ENCODE data around the gene USP13.
"Not testable (repeated sequence)": the region's sequence is repeated elsewhere in the genome, so short reads cannot be mapped to it uniquely, and the experiment has no call there.

USP13 gene

GRCh38 chr3:179658606-179659005 lies 5.8 kb downstream of the USP13 start:
- no peak for DNase-seq

GRCh38 chr3:179660872-179661271 lies 8.0 kb downstream of the USP13 start:
- DNase-seq: no peak

DNA sequence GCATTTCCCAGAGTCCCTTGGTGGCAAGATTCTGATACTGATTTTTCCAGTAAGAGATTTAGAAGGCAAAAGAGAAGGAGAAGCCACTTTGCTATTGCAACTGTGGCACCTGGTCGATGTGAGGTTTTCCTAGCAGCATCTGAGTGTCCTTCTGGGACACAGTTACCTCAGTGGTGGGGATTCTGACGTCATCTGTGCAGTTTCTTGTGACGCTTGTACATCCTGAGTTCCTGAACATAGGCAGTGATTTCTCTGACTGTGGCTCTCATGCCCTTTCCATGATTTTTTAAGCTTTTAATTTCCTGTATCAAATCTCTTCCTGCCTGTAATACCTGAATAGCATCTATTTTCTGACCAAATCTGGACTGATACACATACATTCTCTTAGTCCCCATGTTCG lies 8.9 kb downstream of the USP13 start:
- DNase-seq: no peak

DNA sequence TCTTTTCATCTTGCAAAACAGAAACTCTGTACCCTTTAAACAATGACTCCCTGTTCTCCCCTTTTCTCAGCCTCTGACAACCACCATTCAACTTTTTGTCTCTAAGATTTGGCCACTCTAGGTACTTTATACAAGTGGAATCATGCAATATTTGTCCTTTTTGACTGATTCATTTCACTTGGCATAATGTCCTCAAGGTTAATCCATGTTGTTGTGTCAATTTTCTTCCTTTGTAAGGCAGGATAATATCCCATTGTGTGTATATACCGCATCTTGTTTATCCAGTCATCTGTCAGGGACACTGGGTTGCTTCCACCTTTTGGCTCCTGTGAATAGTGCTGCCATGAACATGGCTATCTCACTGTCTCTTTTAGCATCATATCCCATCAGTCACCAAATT lies 10.3 kb downstream of the USP13 start:
- DNase-seq: no peak

- no peak for DNase-seq
Measured at GRCh38 chr3:179666030-179666429, 13.2 kb downstream of the USP13 start.

GRCh38 chr3:179666436-179667035 lies 13.7 kb downstream of the USP13 start:
- peak; percentile 82 for DNase-seq

- DNase-seq: no peak
Measured at GRCh38 chr3:179668429-179668828, 15.6 kb downstream of the USP13 start.

DNA sequence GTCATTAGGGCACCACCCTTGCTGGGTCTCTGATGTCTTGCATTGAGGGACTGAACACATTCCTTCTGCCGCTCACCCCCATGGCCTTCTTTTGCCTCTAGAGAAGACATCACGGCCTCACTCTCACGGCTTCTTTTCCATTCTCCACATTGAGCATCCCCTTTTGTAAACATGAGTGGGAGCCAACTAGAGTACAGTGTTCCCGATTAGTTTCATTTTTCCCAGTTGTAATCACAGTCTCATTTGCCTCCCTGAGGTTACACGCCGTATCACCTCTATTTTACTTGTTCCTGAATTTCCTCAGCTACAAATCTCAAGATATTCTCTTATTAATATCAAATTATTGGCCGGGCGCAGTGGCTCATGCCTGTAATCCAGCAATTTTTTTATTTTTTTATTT lies 17.5 kb downstream of the USP13 start:
- no peak for DNase-seq

GRCh38 chr3:179671309-179671708 lies 18.5 kb downstream of the USP13 start:
- DNase-seq: no peak

GRCh38 chr3:179671747-179672242 lies 19.0 kb downstream of the USP13 start:
- no peak for DNase-seq

DNA sequence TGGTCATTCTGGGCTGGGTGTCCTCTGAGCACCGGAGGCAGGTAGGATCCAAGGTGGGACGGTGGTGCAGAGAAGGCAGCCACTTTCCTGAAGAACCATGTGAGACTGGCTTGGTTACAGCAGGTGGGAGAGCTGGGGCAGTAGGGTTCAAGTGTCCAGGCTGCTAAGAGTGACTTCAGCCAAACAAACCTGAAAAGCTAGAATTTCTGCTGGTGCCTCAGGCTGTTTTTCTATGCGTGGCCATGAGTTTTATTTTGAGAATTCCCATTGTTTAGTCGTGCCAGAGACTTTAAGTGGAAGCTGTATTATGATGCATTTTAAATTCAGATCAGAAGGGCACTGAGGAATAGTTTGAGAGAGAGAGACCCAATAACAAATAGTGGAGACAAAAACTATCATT lies 20.1 kb downstream of the USP13 start:
- no peak for DNase-seq

GRCh38 chr3:179673523-179673922 lies 20.7 kb downstream of the USP13 start:
- DNase-seq: no peak

DNA sequence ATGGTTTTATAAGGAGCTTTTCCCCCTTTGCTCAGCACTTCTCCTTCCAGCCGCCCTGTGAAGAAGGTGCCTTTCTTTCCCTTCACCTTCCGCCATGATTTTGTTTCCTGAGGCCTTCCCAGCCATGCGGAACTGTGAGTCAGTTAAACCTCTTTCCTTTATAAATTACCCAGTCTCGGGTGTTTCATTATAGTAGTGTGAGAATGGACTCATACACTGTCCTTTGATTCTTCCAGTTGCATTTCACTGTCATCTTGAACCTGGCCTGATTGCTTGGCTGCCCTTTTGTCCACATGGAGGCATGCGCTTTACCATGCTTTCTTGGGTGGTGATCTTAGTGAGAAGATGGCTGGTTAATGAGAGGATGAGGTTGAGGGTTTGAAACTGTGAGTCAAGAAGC lies 23.2 kb downstream of the USP13 start:
- DNase-seq: no peak

DNA sequence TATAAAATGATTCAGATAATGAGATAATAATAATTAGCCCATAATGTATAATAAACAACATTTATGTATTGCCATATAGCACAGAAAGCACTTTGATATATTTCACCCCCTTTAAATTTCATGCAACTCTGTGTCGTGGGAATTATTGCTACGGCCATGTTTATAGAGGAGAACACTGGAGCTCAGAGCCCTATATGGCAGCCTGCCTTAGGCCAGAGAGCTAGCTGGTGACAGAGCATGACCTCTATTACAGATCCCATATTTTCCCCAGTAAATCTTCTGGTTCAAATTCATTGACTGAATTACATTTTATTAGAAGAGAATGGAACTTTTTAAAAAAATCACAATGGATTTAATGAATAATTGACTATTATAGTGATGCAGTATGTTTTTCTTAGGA lies 25.0 kb downstream of the USP13 start:
- DNase-seq: no peak

DNA sequence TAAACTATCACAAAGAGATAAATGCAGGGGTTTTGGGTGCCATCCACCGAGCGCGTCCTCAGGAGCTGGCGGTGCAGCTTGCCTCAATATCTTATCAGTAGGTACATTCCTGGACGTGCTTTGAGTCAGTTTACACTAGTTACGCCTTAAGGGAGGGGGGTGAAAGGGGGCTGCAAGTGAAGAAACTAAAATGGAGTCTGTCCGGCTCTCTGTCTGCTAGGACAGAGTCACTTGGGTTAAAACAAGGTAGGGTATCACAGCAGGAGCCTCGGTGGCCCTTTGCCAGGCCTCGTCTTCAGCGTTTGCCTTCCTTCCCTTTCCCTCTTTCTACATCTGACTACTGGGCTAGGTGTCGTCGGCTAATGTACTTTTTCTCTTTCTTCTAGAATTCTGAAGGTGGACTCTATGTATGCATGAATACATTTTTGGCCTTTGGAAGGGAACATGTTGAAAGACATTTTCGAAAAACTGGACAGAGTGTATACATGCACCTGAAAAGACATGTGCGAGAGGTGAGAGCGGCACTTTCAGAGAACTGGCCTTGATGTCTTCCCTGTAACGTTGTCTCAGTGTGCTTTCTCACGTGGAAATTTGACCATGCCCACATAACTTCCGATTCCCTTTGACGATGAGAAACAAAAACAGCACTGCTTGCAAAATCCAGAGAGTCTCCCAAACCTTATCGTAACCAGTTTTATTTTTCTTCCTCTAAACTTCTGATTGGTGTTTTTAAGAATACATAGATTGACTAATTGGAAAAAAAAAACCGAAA lies 28.8 kb downstream of the USP13 start:
- no peak for DNase-seq

GRCh38 chr3:179682426-179683080 lies 29.7 kb downstream of the USP13 start:
- no peak for DNase-seq

GRCh38 chr3:179683286-179683685 lies 30.4 kb downstream of the USP13 start:
- DNase-seq: not testable (repeated sequence)

GRCh38 chr3:179687967-179688535 lies 35.2 kb downstream of the USP13 start:
- DNase-seq: no peak

GRCh38 chr3:179688850-179689249 lies 36.0 kb downstream of the USP13 start:
- DNase-seq: no peak

- no peak for DNase-seq
Measured at GRCh38 chr3:179694731-179695130, 41.9 kb downstream of the USP13 start.

DNA sequence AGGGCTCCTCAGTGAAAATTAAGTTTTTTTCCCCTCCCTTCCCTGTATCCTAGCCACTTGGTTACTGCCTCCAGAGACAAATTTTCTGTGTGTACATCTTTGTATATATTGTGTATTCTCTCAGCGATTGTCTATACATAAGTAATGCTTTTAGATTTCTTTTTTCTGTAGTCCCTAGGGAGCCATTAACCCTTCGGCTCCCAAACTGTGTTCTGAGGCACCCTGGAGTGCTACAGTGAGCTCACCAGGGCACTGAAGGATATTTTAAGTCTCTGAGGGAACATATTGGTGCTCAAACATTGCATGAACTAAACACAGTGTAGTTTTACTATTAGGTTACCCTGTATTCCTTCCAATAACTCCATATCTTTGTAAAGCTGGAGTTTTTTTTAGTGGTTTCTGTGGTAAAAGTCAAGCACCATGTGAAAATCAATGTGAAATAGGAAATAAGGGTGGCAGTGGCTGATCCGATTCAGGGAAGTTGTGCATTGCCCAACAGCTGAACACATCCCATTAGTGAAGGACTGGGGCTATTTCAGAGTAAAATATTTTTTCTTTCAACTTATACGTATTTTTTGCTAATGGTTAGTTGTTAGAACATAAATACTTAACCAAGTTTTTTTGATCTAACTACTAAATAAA lies 43.0 kb downstream of the USP13 start:
- DNase-seq: no peak

DNA sequence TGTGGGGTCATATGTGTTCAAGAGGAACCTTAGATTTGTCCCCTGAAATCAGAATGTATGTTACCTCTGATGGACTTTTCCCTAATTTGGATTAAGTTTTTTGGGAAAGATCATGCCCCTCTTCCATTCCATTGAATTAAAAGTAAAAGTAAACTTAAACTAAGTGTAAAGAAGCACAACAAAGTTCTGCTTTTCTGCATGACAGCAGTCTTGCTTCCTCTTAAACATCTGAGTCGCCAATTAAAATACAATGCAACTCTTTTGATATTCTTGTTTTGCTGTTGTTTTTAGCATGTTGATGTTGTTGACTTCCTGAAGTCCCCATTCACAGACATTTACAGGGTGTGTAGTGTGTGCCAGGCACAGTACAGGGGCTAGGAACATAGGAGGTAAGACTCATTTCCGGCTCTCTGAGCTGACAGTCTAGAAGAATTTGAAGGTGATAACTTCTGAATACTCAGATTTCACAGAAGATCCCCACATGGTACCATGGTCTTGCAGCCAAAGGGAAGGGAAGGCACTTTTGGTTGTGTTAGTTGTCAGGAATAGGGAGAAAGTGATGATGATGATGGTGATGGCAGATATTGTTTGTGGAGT lies 45.0 kb downstream of the USP13 start:
- DNase-seq: no peak

GRCh38 chr3:179700716-179701115 lies 47.9 kb downstream of the USP13 start:
- no peak for DNase-seq

All from DMS 273 treated with DMSO at 0.1 percent for 48 hours (cell line).